HG02840 (cell line): ENCODE data around the gene GKN2.
A peak's percentile ranks its signal among the peaks of the same experiment; 100 is the strongest.

Experiments used
- ATAC-seq: cut with Tn5 transposase; IDR thresholded peaks from one replicate; pipeline ENCODE4 v1.9.1; 2021; ENCODE audit warnings: mild to moderate bottlenecking, moderate library complexity, moderate number of reproducible peaks; ENCODE audit not compliant: unreplicated experiment, low FRiP score

The GKN2 gene

GRCh38 chr2:68925295-68925896 is 27.3 kb downstream of the GKN2 start:
- ATAC-seq, result no peak

GRCh38 chr2:68921646-68922045 is 31.0 kb downstream of the GKN2 start:
- no peak for ATAC-seq

- ATAC-seq, result no peak
These were observed 32.1 kb downstream of the GKN2 start for GRCh38 chr2:68920481-68921170.

- no peak for ATAC-seq
These were observed 34.2 kb downstream of the GKN2 start for GRCh38 chr2:68918497-68918896.

- ATAC-seq, result no peak
These were observed 35.5 kb downstream of the GKN2 start for GRCh38 chr2:68917034-68917718.

GRCh38 chr2:68916226-68916625 is 36.5 kb downstream of the GKN2 start:
- no peak for ATAC-seq

- ATAC-seq, result no peak
These were observed 37.3 kb downstream of the GKN2 start for GRCh38 chr2:68915393-68915792.

- no peak for ATAC-seq
These were observed 39.3 kb downstream of the GKN2 start for GRCh38 chr2:68913359-68913758.

- ATAC-seq, result no peak
These were observed 40.0 kb downstream of the GKN2 start for GRCh38 chr2:68912732-68913131.

- ATAC-seq, result no peak
These were observed 40.6 kb downstream of the GKN2 start for GRCh38 chr2:68912111-68912510.

GRCh38 chr2:68911709-68912108 is 41.0 kb downstream of the GKN2 start:
- no peak for ATAC-seq

GRCh38 chr2:68911246-68911645 is 41.4 kb downstream of the GKN2 start:
- no peak for ATAC-seq

GRCh38 chr2:68909793-68910674 is 42.7 kb downstream of the GKN2 start:
- ATAC-seq, result no peak

GRCh38 chr2:68908392-68908970 is 44.2 kb downstream of the GKN2 start:
- peak; percentile 93 for ATAC-seq

GRCh38 chr2:68907920-68908253 is 44.8 kb downstream of the GKN2 start:
- ATAC-seq, result peak; percentile 25

- no peak for ATAC-seq
These were observed 45.3 kb downstream of the GKN2 start for GRCh38 chr2:68907232-68907919.

- ATAC-seq, result no peak
These were observed 46.0 kb downstream of the GKN2 start for GRCh38 chr2:68906716-68907115.

- ATAC-seq, result no peak
These were observed 47.6 kb downstream of the GKN2 start for GRCh38 chr2:68905116-68905515.

- no peak for ATAC-seq
These were observed 51.1 kb downstream of the GKN2 start for GRCh38 chr2:68901561-68901960.

GRCh38 chr2:68901199-68901514 is 51.5 kb downstream of the GKN2 start:
- no peak for ATAC-seq
